ENCODE data around the gene ARSJ. TPM values are rescaled to one million over a fixed set of nuclear protein-coding genes. Genes with fewer than 3 reads are reported as not detected.
"Not testable (repeated sequence)": the region's sequence is repeated elsewhere in the genome, so short reads cannot be mapped to it uniquely, and the experiment has no call there.

The ARSJ gene
- total RNA-seq, 1 experiment from 2014 or later: 43.9 TPM

DNA sequence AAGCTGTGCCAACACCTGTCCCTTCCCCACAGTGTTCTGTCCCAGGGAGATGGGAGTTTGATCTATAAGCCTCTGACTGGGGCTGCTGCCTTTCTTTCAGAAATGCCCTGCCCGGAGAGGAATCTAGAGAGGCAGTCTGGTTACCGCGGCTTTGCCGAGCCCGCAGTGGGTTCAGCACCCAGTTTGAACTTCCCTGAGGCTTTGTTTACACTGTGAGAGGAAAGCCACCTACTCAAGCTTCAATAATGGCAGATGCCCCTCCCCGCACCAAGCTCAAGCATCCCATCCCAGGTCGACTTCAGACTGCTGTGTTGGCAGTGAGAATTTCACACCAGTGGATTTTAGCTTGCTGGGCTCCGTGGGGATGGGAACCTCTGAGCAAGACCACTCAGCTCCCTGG lies 33.3 kb upstream of the ARSJ start:
- TF ChIP-seq, protein P1, sequence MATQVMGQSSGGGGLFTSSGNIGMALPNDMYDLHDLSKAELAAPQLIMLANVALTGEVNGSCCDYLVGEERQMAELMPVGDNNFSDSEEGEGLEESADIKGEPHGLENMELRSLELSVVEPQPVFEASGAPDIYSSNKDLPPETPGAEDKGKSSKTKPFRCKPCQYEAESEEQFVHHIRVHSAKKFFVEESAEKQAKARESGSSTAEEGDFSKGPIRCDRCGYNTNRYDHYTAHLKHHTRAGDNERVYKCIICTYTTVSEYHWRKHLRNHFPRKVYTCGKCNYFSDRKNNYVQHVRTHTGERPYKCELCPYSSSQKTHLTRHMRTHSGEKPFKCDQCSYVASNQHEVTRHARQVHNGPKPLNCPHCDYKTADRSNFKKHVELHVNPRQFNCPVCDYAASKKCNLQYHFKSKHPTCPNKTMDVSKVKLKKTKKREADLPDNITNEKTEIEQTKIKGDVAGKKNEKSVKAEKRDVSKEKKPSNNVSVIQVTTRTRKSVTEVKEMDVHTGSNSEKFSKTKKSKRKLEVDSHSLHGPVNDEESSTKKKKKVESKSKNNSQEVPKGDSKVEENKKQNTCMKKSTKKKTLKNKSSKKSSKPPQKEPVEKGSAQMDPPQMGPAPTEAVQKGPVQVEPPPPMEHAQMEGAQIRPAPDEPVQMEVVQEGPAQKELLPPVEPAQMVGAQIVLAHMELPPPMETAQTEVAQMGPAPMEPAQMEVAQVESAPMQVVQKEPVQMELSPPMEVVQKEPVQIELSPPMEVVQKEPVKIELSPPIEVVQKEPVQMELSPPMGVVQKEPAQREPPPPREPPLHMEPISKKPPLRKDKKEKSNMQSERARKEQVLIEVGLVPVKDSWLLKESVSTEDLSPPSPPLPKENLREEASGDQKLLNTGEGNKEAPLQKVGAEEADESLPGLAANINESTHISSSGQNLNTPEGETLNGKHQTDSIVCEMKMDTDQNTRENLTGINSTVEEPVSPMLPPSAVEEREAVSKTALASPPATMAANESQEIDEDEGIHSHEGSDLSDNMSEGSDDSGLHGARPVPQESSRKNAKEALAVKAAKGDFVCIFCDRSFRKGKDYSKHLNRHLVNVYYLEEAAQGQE (IDR thresholded peaks at IDR 0.05; ENCODE audit: insufficient read depth in 1 of 2, low read depth in 2 of 2, low read length in 1 of 2): no peak
- no peak for TF ChIP-seq POLR2AphosphoS5 (IDR thresholded peaks at IDR 0.05; ENCODE audit: low read depth, low read length)
- TF ChIP-seq SIN3A (IDR thresholded peaks at IDR 0.05; ENCODE audit: borderline replicate concordance, insufficient read depth, low read depth, low read length): no peak
- TF ChIP-seq, protein P2, sequence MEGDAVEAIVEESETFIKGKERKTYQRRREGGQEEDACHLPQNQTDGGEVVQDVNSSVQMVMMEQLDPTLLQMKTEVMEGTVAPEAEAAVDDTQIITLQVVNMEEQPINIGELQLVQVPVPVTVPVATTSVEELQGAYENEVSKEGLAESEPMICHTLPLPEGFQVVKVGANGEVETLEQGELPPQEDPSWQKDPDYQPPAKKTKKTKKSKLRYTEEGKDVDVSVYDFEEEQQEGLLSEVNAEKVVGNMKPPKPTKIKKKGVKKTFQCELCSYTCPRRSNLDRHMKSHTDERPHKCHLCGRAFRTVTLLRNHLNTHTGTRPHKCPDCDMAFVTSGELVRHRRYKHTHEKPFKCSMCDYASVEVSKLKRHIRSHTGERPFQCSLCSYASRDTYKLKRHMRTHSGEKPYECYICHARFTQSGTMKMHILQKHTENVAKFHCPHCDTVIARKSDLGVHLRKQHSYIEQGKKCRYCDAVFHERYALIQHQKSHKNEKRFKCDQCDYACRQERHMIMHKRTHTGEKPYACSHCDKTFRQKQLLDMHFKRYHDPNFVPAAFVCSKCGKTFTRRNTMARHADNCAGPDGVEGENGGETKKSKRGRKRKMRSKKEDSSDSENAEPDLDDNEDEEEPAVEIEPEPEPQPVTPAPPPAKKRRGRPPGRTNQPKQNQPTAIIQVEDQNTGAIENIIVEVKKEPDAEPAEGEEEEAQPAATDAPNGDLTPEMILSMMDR (IDR thresholded peaks at IDR 0.05): no peak
- no peak for TF ChIP-seq TCF7L2 (IDR thresholded peaks at IDR 0.05; ENCODE audit: low read depth, low read length)
- DNase-seq (ENCODE audit: low read depth, low spot score): no peak
- Histone ChIP-seq H3K36me3 (ENCODE audit: control insufficient read depth, insufficient read depth, low read length) (no peaks in the 10 kb centered on the region), H3K9me3 (ENCODE audit: control insufficient read depth, insufficient read depth, low read depth, low read length) (no peaks in the 10 kb centered on the region), H3K27me3 (ENCODE audit: control insufficient read depth, insufficient read depth, low read length) (no peaks in the 10 kb centered on the region), H3K4me1 (ENCODE audit: control insufficient read depth, insufficient read depth, low read length) (no peaks in the 10 kb centered on the region), H3K27ac (ENCODE audit: low read length) (no peak overlapping the region), H3K4me3 (ENCODE audit: low read depth in 2 of 2, low read length in 2 of 2) (no peak overlapping the region)
- ATAC-seq: no peak
- intact Hi-C loops (cut with micrococcal nuclease; ENCODE audit: unreplicated experiment): no loop called here
- POLR2A ChIA-PET: no interaction called here
- CTCF ChIA-PET: no interaction called here
- in situ Hi-C loops (cut with HindIII; ENCODE audit: low pct_unique_long_range_greater_than_20kb, low sequenced_read_pairs): no loop called here
- BruUV-seq (replicated peaks): no TSS peak

DNA sequence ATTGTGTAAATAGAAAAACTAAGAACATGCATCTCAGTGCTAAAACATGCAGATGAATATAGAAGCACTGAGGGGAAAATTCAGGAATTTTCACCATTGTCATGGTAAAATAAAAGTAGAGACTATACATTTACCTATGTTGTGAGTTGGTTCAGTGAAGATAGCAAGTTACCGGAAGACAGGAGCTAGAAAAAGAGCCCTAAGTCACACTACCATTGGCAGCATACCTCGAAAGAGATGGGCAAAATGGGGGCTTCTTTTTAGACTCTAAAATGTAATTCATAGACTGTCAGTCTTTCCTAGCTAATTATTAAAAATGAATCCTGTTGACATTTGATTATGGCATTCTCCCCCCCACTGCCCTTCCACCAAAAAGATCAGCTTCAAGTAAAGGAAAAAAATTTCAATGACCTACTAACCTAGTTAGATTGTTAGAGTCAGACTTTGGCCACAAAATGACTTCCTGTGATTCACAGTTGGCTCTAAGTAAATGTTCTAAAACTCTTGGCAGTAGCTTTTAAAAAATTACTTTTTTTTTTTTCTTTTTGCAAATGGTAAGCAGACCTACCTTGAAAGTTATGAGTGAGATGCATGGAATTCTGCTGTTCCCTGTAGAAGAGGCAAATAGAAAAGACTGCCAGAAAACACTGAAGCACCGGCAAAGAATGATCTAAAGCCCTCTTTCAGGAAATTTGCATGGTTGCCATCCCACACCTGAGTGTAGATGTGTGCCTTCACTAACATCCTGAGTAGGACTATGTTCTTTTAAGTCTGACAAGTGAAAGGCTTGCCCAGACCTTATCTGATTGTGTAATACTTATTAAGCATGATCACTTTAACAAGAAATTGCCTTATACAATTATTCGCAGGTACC lies 26.4 kb upstream of the ARSJ start:
- no peaks in the 10 kb centered on the region for H3K27me3 ChIP-seq (ENCODE audit: control insufficient read depth, insufficient read depth, low read length)
- TF ChIP-seq, protein P2 (IDR thresholded peaks at IDR 0.05): no peak
- TF ChIP-seq, protein P1 (IDR thresholded peaks at IDR 0.05; ENCODE audit: insufficient read depth in 1 of 2, low read depth in 2 of 2, low read length in 1 of 2): no peak
- TF ChIP-seq TCF7L2 (IDR thresholded peaks at IDR 0.05; ENCODE audit: low read depth, low read length): no peak
- TF ChIP-seq POLR2AphosphoS5 (IDR thresholded peaks at IDR 0.05; ENCODE audit: low read depth, low read length): no peak
- TF ChIP-seq SIN3A (IDR thresholded peaks at IDR 0.05; ENCODE audit: borderline replicate concordance, insufficient read depth, low read depth, low read length): no peak
- no peak for ATAC-seq
- no peaks in the 10 kb centered on the region for H3K9me3 ChIP-seq (ENCODE audit: control insufficient read depth, insufficient read depth, low read depth, low read length)
- intact Hi-C loops (cut with micrococcal nuclease; ENCODE audit: unreplicated experiment) (no loop called here), in situ Hi-C loops (cut with HindIII; ENCODE audit: low pct_unique_long_range_greater_than_20kb, low sequenced_read_pairs) (no loop called here)
- ChIA-PET CTCF (no interaction called here), POLR2A (no interaction called here)
- no peaks in the 10 kb centered on the region for H3K36me3 ChIP-seq (ENCODE audit: control insufficient read depth, insufficient read depth, low read length)
- H3K4me1 ChIP-seq (ENCODE audit: control insufficient read depth, insufficient read depth, low read length): no peaks in the 10 kb centered on the region
- no peak for DNase-seq (ENCODE audit: low read depth, low spot score)
- H3K27ac ChIP-seq (ENCODE audit: low read length): no peak overlapping the region
- no TSS peak for BruUV-seq (replicated peaks)
- H3K4me3 ChIP-seq (ENCODE audit: low read depth in 2 of 2, low read length in 2 of 2): no peak overlapping the region

DNA sequence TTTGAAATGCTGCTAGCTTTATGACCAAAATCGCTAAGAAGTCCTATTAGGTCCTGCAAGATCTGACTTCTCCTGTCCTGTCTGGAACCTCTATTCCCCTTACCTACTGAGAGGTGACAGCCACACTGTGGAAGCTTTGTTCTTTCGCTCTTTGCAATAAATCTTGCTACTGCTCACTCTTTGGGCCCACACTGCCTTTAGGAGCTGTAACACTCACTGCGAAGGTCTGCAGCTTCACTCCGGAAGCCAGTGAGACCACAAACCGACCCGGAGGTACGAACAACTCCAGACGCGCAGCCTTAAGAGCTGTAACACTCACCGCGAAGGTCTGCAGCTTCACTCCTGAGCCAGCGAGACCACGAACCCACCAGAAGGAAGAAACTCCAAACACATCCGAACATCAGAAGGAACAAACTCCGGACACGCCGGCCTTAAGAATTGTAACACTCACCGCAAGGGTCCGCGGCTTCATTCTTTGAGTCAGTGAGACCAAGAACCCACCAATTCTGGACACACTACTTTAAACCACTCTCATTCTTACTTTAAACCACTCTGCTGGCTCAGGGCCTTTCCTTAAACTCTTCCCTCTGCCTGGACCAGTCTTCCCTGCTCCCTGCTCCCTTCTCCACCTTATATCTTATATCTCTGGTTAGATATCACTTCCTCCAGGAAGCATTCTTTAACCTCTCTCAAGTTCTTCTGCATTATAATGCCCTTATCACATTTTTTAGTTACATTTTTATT lies 25.2 kb upstream of the ARSJ start:
- H3K36me3 ChIP-seq (ENCODE audit: control insufficient read depth, insufficient read depth, low read length); H3K9me3 ChIP-seq (ENCODE audit: control insufficient read depth, insufficient read depth, low read depth, low read length); H3K27ac ChIP-seq (ENCODE audit: low read length); H3K27me3 ChIP-seq (ENCODE audit: control insufficient read depth, insufficient read depth, low read length); intact Hi-C loops (cut with micrococcal nuclease; ENCODE audit: unreplicated experiment); DNase-seq (ENCODE audit: low read depth, low spot score); in situ Hi-C loops (cut with HindIII; ENCODE audit: low pct_unique_long_range_greater_than_20kb, low sequenced_read_pairs); BruUV-seq (replicated peaks); CTCF ChIA-PET; ATAC-seq; H3K4me1 ChIP-seq (ENCODE audit: control insufficient read depth, insufficient read depth, low read length); H3K4me3 ChIP-seq (ENCODE audit: low read depth in 2 of 2, low read length in 2 of 2); POLR2A ChIA-PET: not testable (repeated sequence)

Measured in Panc1 (cell line).